ENCODE data around the gene CDIP1. TPM values are rescaled to one million over a fixed set of nuclear protein-coding genes. Genes with fewer than 3 reads are reported as not detected.

CDIP1 gene
- total RNA-seq, 1 experiment from 2014 or later: 49.7 TPM

- Mint-ChIP-seq H3K27ac (peak overlapping the region; percentile 28 to 44 (median 38); a peak in 3 of 7 replicates), H3K36me3 (ENCODE audit: insufficient read depth in 1 of 3, low read depth in 3 of 3) (peaks cover 16 to 29% (median 29%) of the 10 kb centered on the region in 3 experiments; a peak in 6 of 7 replicates), H3K4me3 (no peak overlapping the region), H3K4me1 (peaks cover 9 to 21% of the 10 kb centered on the region in 2 experiments), H3K27me3 (ENCODE audit: low read depth) (no peaks in the 10 kb centered on the region; the same call in 1 of the 2 replicates), H3K9me3 (no peaks in the 10 kb centered on the region)
- Histone ChIP-seq H3K4me2 (ENCODE audit: insufficient read depth, insufficient read length, low read length) (no peak overlapping the region), H2AK5ac (ENCODE audit: insufficient read length, low read length) (no peak overlapping the region), H2BK20ac (ENCODE audit: low read depth, low read length, poor library complexity, severe bottlenecking) (no peak overlapping the region), H3K14ac (ENCODE audit: insufficient read depth, low read length) (no peak overlapping the region; the same call in 1 of the 2 replicates), H3K79me2 (ENCODE audit: insufficient read depth, low read length) (no peaks in the 10 kb centered on the region), H2BK15ac (ENCODE audit: low read depth, low read length) (no peak overlapping the region), H3K18ac (ENCODE audit: insufficient read length, low read depth, low read length) (no peak overlapping the region), H3K79me1 (ENCODE audit: insufficient read depth, low read depth, low read length, poor library complexity, severe bottlenecking) (no peaks in the 10 kb centered on the region), H3K56ac (ENCODE audit: insufficient read length, low read depth, low read length) (no peak overlapping the region), H4K91ac (ENCODE audit: insufficient read length, low read depth, low read length) (no peak overlapping the region), H2BK5ac (ENCODE audit: insufficient read length, low read length) (no peak overlapping the region), H2BK12ac (ENCODE audit: insufficient read length, low read depth, low read length) (no peak overlapping the region), H3K4ac (ENCODE audit: low read depth, low read length) (no peak overlapping the region; the same call in 1 of the 2 replicates), H3K9ac (ENCODE audit: extremely low read depth, insufficient read length, low read length) (no peak overlapping the region), H3K27me3 (ENCODE audit: insufficient read depth, low read length) (no peaks in the 10 kb centered on the region), H2AFZ (ENCODE audit: low read length) (no peak overlapping the region), H4K20me1 (ENCODE audit: control insufficient read depth, insufficient read depth, insufficient read length) (no peaks in the 10 kb centered on the region), H3K27ac (ENCODE audit: insufficient read length, low read depth, low read length) (no peak overlapping the region), H4K8ac (replicated peaks; ENCODE audit: insufficient read length, low read depth, low read length) (no peak overlapping the region), H2BK120ac (ENCODE audit: low read depth, low read length, poor library complexity, severe bottlenecking) (no peak overlapping the region), H4K5ac (ENCODE audit: insufficient read length, low read depth, low read length) (no peak overlapping the region), H3K4me1 (ENCODE audit: insufficient read depth, low read length) (no peaks in the 10 kb centered on the region), H3K9me3 (ENCODE audit: control insufficient read depth, low read depth, low read length) (no peaks in the 10 kb centered on the region), H3K23me2 (ENCODE audit: insufficient read length, low read depth, low read length, poor library complexity, severe bottlenecking) (no peaks in the 10 kb centered on the region), H3K23ac (ENCODE audit: insufficient read length, low read depth, low read length) (no peak overlapping the region), H3T11ph (ENCODE audit: low read length) (no peak overlapping the region)
- TF ChIP-seq CTCF (conservative IDR thresholded peaks at IDR 0.05): no peak
- no CpG with 5 or more reads among the region's 7 CpGs for WGBS (ENCODE audit: extremely low coverage, insufficient read length, low lambda C conversion rate)
- no peak for DNase-seq
Measured at GRCh38 chr16:4514606-4515005, 24.0 kb downstream of the CDIP1 start.
